ENCODE measurements around the gene BRD7.

BRD7 gene

GRCh38 chr16:50318796-50319578 lies 49.8 kb downstream of the BRD7 start:
- no peak for TF ChIP-seq CTCF (IDR thresholded peaks at IDR 0.05; ENCODE audit: low read depth, low read length, missing control alignments)
- no peak for DNase-seq (ENCODE audit: low read depth)
- no peak overlapping the region for H3K4me3 ChIP-seq (ENCODE audit: low read depth, low read length)
- in situ Hi-C loops (cut with HindIII; ENCODE audit: low sequenced_read_pairs), result no loop called here

- no peak for DNase-seq (ENCODE audit: low read depth)
- H3K4me3 ChIP-seq (ENCODE audit: low read depth, low read length), result no peak overlapping the region
- in situ Hi-C loops (cut with HindIII; ENCODE audit: low sequenced_read_pairs), result no loop called here
- TF ChIP-seq CTCF (IDR thresholded peaks at IDR 0.05; ENCODE audit: low read depth, low read length, missing control alignments), result no peak
Observed at GRCh38 chr16:50316848-50317630, 51.7 kb downstream of the BRD7 start.

GRCh38 chr16:50316102-50316847 lies 52.5 kb downstream of the BRD7 start:
- no peak for DNase-seq (ENCODE audit: low read depth)
- in situ Hi-C loops (cut with HindIII; ENCODE audit: low sequenced_read_pairs), result no loop called here
- TF ChIP-seq CTCF (IDR thresholded peaks at IDR 0.05; ENCODE audit: low read depth, low read length, missing control alignments), result no peak
- no peak overlapping the region for H3K4me3 ChIP-seq (ENCODE audit: low read depth, low read length)

- in situ Hi-C loops (cut with HindIII; ENCODE audit: low sequenced_read_pairs), result no loop called here
- H3K4me3 ChIP-seq (ENCODE audit: low read depth, low read length), result no peak overlapping the region
- DNase-seq (ENCODE audit: low read depth), result no peak
- no peak for TF ChIP-seq CTCF (IDR thresholded peaks at IDR 0.05; ENCODE audit: low read depth, low read length, missing control alignments)
Observed at GRCh38 chr16:50315346-50315997, 53.3 kb downstream of the BRD7 start.

GRCh38 chr16:50314665-50315064 lies 54.1 kb downstream of the BRD7 start:
- no peak for TF ChIP-seq CTCF (IDR thresholded peaks at IDR 0.05; ENCODE audit: low read depth, low read length, missing control alignments)
- DNase-seq (ENCODE audit: low read depth), result no peak
- in situ Hi-C loops (cut with HindIII; ENCODE audit: low sequenced_read_pairs), result no loop called here
- no peak overlapping the region for H3K4me3 ChIP-seq (ENCODE audit: low read depth, low read length)

Measured in astrocyte of the cerebellum (primary cell).